ENCODE measurements around the gene CFAP251. TPM values are rescaled to one million over a fixed set of nuclear protein-coding genes. Genes with fewer than 3 reads are reported as not detected.
A peak's percentile ranks its signal among the peaks of the same experiment; 100 is the strongest.

The CFAP251 gene
- total and polyA plus RNA-seq, 2 of the 13 experiments (the other 11 are each of a cell fraction or from before 2014, with no cell fraction given): 0.30 to 0.42 TPM

GRCh38 chr12:122021193-122021821, 102.9 kb downstream of the CFAP251 start (continued):
- peak; percentile 60; the same call in 1 of the 2 replicates for TF ChIP-seq ZNF800 (CRISPR knock-in tag; IDR thresholded peaks at IDR 0.05)
- TF ChIP-seq MTERF4 (CRISPR knock-in tag; IDR thresholded peaks at IDR 0.05): 0 out of 2 replicates have a peak, but pooled peaks have one; percentile 39
- TF ChIP-seq ZNF687 (CRISPR knock-in tag; IDR thresholded peaks at IDR 0.05): peak; percentile 66
- TF ChIP-seq ZNF274 (CRISPR knock-in tag; IDR thresholded peaks at IDR 0.05): 0 out of 2 replicates have a peak, but pooled peaks have one; percentile 29
- TF ChIP-seq HMGXB4 (CRISPR knock-in tag; IDR thresholded peaks at IDR 0.05; ENCODE audit: borderline replicate concordance in 1 of 2, low read depth in 1 of 2): peak in 1 of 2 experiments; percentile 43; a peak in 1 of 4 replicates
- peak; percentile 11; the same call in 1 of the 2 replicates for TF ChIP-seq PHF8 (CRISPR knock-in tag; IDR thresholded peaks at IDR 0.05)
- no peak for TF ChIP-seq TMF1 (CRISPR knock-in tag; IDR thresholded peaks at IDR 0.05; ENCODE audit: low read depth)
- 0 out of 2 replicates have a peak, but pooled peaks have one; percentile 16 for TF ChIP-seq SRY (CRISPR knock-in tag; IDR thresholded peaks at IDR 0.05)
- TF ChIP-seq NONO (IDR thresholded peaks at IDR 0.05): no peak
- TF ChIP-seq NONO (CRISPR knock-in tag; conservative IDR thresholded peaks at IDR 0.05): peak; percentile 10; the same call in 1 of the 2 replicates
- 0 out of 2 replicates have a peak, but pooled peaks have one; percentile 14 for TF ChIP-seq GABPB1 (CRISPR knock-in tag; IDR thresholded peaks at IDR 0.05)
- TF ChIP-seq ZNF83 (CRISPR knock-in tag; IDR thresholded peaks at IDR 0.05; ENCODE audit: borderline replicate concordance): no peak
